HG02610 (cell line): ENCODE data around the gene SLC2A4RG.
"Not testable (repeated sequence)": the region's sequence is repeated elsewhere in the genome, so short reads cannot be mapped to it uniquely, and the experiment has no call there.

Experiments
- ATAC-seq: cut with Tn5 transposase; IDR thresholded peaks from one replicate; pipeline ENCODE4 v1.9.1; 2021; ENCODE audit warnings: mild to moderate bottlenecking, moderate library complexity; ENCODE audit not compliant: unreplicated experiment

Gene SLC2A4RG

GRCh38 chr20:63772781-63773518, 33.4 kb downstream of the SLC2A4RG start:
- no peak for ATAC-seq

GRCh38 chr20:63773571-63774241, 34.1 kb downstream of the SLC2A4RG start:
- no peak for ATAC-seq

- no peak for ATAC-seq
Measured at GRCh38 chr20:63774306-63774705, 34.7 kb downstream of the SLC2A4RG start.

- no peak for ATAC-seq
Measured at GRCh38 chr20:63775096-63775978, 35.8 kb downstream of the SLC2A4RG start.

- ATAC-seq, result not testable (repeated sequence)
Measured at GRCh38 chr20:63776875-63777274, 37.3 kb downstream of the SLC2A4RG start.

GRCh38 chr20:63777614-63778013, 38.0 kb downstream of the SLC2A4RG start:
- no peak for ATAC-seq

DNA sequence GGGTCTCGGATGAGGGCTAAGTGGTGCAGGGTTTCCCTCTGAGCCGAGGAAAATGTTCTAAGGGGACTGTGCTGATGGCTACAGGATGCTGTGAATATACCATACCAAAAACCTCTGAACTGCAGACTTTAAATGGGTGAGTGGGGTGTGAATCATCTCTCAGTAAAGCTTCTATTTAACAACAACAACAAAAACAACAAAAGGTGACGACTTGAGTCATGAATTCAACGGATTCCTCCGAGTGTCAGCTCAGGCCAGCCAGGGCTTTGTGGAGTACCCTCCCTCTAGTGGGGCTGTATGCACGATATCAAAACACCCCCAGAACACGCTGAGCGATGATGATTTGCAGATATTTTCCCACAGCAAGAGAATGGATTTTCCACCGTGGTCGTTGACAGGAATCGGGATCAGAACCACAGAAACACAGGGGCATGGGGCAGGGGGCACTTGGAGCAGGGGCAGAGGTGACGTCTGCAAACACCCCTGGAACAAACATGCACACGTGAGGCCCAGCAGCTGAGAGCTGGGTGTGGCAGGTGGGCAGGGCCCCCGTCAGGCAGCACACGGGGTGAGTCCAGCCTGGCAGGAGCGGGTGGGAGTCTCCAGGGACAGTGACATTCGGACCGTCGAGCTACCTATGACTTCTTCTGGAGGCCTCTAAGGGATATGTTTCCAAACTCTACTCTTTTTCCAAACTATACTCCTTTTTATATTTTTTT, 38.6 kb downstream of the SLC2A4RG start:
- no peak for ATAC-seq

DNA sequence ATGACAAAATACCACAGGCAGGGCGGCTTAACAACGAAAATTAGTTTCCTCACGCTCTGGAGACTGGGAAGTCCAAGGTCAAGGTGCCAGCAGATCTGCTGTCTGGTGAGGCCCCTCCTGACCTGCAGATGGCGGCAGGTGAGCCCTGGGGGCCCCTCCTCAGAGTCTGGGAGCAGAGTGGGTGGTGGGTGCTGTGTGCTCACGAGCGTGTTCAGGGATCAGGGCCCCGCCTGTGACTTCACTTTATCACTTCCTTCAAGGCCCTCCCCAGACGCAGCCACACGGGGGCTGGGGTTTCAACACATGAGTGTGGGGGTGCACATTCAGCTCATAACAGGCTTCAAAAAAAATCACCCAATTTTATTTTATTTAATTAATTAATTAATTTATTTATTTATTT, 39.3 kb downstream of the SLC2A4RG start:
- no peak for ATAC-seq

- no peak for ATAC-seq
Measured at GRCh38 chr20:63781181-63781580, 41.6 kb downstream of the SLC2A4RG start.

- no peak for ATAC-seq
Measured at GRCh38 chr20:63782051-63782471, 42.5 kb downstream of the SLC2A4RG start.

GRCh38 chr20:63782521-63782971, 43.0 kb downstream of the SLC2A4RG start:
- ATAC-seq, result no peak

GRCh38 chr20:63783970-63784369, 44.4 kb downstream of the SLC2A4RG start:
- ATAC-seq, result no peak

GRCh38 chr20:63785691-63786131, 46.1 kb downstream of the SLC2A4RG start:
- ATAC-seq, result no peak

- ATAC-seq, result no peak
Measured at GRCh38 chr20:63787302-63787701, 47.7 kb downstream of the SLC2A4RG start.

- no peak for ATAC-seq
Measured at GRCh38 chr20:63787749-63788148, 48.2 kb downstream of the SLC2A4RG start.

GRCh38 chr20:63789836-63790571, 50.4 kb downstream of the SLC2A4RG start:
- ATAC-seq, result no peak

DNA sequence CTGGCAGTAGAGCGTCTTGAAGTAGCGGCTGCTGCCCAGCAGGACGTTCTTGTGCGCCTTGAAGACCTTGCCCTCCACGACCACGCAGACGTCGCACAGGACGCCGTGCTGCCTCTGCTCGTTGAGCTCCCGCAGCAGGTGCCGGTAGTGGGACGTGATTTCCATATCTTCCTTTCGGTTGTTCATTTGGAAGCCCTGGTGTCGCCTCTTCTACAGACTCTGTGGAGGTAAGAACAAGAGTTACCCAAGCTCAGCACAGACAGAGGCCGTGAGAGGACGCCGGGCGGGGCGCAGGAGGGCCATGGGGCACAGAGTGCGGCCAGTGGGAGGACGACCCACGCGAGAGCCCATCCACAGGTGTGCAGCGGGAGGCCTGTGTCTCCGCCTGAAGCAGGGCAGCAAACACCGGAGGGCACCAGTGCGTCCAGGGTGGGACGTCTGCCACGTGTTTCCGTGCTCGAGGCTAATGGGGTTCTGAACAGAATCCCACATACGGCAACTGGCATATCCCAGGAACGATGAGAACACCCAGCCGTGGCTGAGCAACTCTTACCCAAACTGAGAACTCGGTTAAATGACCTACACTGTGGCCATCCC, 51.1 kb downstream of the SLC2A4RG start:
- no peak for ATAC-seq

DNA sequence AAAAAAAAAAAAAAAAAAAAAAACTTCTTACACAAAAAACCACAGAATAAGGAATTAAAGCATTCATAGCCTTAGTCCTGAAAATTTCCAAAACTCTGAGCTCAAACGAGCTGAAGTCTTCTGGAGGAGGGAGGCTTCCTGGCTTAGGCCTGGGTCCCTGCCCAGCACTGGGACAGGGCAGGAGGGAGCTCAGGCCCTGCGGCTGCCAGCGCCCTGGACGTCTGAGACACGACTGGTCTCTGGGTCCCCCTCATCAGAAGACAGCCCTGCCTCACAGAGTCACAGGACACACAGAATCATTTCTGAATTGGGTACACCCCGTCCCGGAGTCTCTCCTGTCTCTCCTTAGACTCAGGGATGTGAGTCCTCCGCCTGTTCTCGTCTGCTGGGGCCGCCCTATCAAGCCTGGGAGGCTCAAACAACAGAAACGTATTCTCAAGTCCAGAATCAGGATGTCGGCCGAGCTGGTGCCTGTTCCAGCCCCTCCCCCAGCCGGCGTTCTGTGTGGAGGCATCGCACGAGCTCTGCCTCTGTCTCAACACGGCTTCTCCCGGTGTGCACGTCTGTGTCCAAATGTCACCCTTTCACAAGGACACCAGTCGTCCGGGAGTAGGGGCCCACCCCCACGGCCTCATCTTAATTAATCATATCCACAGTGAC, 52.1 kb downstream of the SLC2A4RG start:
- ATAC-seq, result no peak

DNA sequence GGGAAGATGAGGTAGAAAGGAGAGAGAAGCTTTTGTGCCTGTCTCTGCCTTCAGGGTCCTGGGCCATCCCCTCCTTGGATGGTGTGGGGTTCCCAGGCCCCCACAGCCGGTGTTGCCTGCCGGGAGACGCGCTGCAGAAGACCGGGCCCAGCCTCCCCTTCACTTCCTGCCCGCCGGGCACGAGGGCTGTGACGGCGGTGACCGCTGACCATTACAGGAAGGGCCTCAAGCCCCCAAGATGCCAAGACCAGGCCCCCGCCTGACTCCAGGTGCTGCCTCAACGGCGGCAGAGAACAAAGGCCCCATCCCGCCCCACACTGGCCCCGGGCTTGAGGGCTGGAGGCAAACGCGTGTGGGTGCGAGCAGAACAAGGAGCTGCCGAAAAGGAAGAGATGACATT, 53.3 kb downstream of the SLC2A4RG start:
- ATAC-seq, result no peak
